ENCODE measurements around the gene HMGN4.
"Not testable (repeated sequence)": the region's sequence is repeated elsewhere in the genome, so short reads cannot be mapped to it uniquely, and the experiment has no call there.

Gene HMGN4

GRCh38 chr6:26537846-26538571, at the start of gene HMGN4:
HMGN4 (plus strand) TSS chr6:26538366; CDS start chr6:26545207, 6,841 bp downstream.
- peak; percentile 91 for DNase-seq

- no peak for DNase-seq
Observed at GRCh38 chr6:26489996-26490964, 47.9 kb upstream of the HMGN4 start.

- DNase-seq, result no peak
Observed at GRCh38 chr6:26491604-26492003, 46.6 kb upstream of the HMGN4 start.

- no peak for DNase-seq
Observed at GRCh38 chr6:26493258-26493657, 44.9 kb upstream of the HMGN4 start.

GRCh38 chr6:26494117-26494516, 44.0 kb upstream of the HMGN4 start:
- DNase-seq, result no peak

- no peak for DNase-seq
Observed at GRCh38 chr6:26495281-26495680, 42.9 kb upstream of the HMGN4 start.

GRCh38 chr6:26497610-26498009, 40.6 kb upstream of the HMGN4 start:
- DNase-seq, result no peak

- DNase-seq, result no peak
Observed at GRCh38 chr6:26500102-26500501, 38.1 kb upstream of the HMGN4 start, which contains the start of gene BTN1A1. BTN1A1 (plus strand) TSS chr6:26500303; CDS start chr6:26501287, 984 bp downstream.

GRCh38 chr6:26501482-26501986, 36.6 kb upstream of the HMGN4 start:
- DNase-seq, result no peak

GRCh38 chr6:26502165-26502564, 36.0 kb upstream of the HMGN4 start:
- no peak for DNase-seq

GRCh38 chr6:26502626-26503025, 35.5 kb upstream of the HMGN4 start:
- DNase-seq, result no peak

GRCh38 chr6:26507658-26508057, 30.5 kb upstream of the HMGN4 start:
- no peak for DNase-seq

- DNase-seq, result not testable (repeated sequence)
Observed at GRCh38 chr6:26511033-26511432, 27.1 kb upstream of the HMGN4 start.

GRCh38 chr6:26514984-26515383, 23.2 kb upstream of the HMGN4 start:
- DNase-seq, result no peak

- DNase-seq, result no peak
Observed at GRCh38 chr6:26516481-26517427, 21.4 kb upstream of the HMGN4 start.

GRCh38 chr6:26519359-26519758, 18.8 kb upstream of the HMGN4 start:
- DNase-seq, result no peak

GRCh38 chr6:26520237-26520849, 17.8 kb upstream of the HMGN4 start:
- DNase-seq, result no peak

- peak; percentile 91 for DNase-seq
Observed at GRCh38 chr6:26520850-26521599, 17.1 kb upstream of the HMGN4 start.

GRCh38 chr6:26521600-26522391, 16.4 kb upstream of the HMGN4 start:
- peak; percentile 74 for DNase-seq

All from fibroblast of skin of right quadriceps (primary cell).